MG63 (cell line): ENCODE results near the gene SLC4A2. TPM values are rescaled to one million over a fixed set of nuclear protein-coding genes. Genes with fewer than 3 reads are reported as not detected.

Experiments
- DNase-seq: peaks from one replicate; pipeline ENCODE4 v3.0.0-alpha.2; 2020
- H3K27me3 ChIP-seq: fragments of 250-450 bp; sonication (Bioruptor Pico); 2 replicates; pipeline ENCODE4 v1.5.1; 2020; ENCODE audit warnings: mild to moderate bottlenecking, moderate library complexity
- H3K36me3 ChIP-seq: fragments of 250-450 bp; sonication (Bioruptor Pico); 2 replicates; pipeline ENCODE4 v1.5.1; 2020; ENCODE audit warnings: mild to moderate bottlenecking, moderate library complexity
- H3K4me3 ChIP-seq: fragments of 250-450 bp; sonication (Bioruptor Pico); 2 replicates; pipeline ENCODE4 v1.5.1; 2020; ENCODE audit warnings: mild to moderate bottlenecking, moderate library complexity
- H3K9me3 ChIP-seq: fragments of 250-450 bp; sonication (Bioruptor Pico); 2 replicates; pipeline ENCODE4 v1.5.1; 2020; ENCODE audit warnings: mild to moderate bottlenecking, moderate library complexity
- total RNA-seq: library from RNA; depleted of rRNA; stranded (reverse); fragments of >200 nt; shearing (Covaris generic); gene quantifications from 2 replicates; pipeline ENCODE4 v1.2.3, GENCODE V29; 2014; ENCODE audit warnings: low replicate concordance

SLC4A2 gene
- total RNA-seq, 1 experiment from 2014 or later, result 81.5 TPM

- no peak for DNase-seq
- no peaks in the 10 kb centered on the region for H3K27me3 ChIP-seq
- no peaks in the 10 kb centered on the region; the same call in 1 of the 2 replicates for H3K36me3 ChIP-seq
- H3K9me3 ChIP-seq, result no peaks in the 10 kb centered on the region
- H3K4me3 ChIP-seq, result no peak overlapping the region
Observed at GRCh38 chr7:151110236-151110940, 51.0 kb downstream of the SLC4A2 start.

GRCh38 chr7:151110941-151111645 is 51.7 kb downstream of the SLC4A2 start:
- peak; percentile 46 for DNase-seq

GRCh38 chr7:151113344-151114150 is 54.2 kb downstream of the SLC4A2 start:
- DNase-seq, result peak; percentile 72
- no peaks in the 10 kb centered on the region for H3K9me3 ChIP-seq
- H3K4me3 ChIP-seq, result no peak overlapping the region
- no peaks in the 10 kb centered on the region for H3K27me3 ChIP-seq
- no peaks in the 10 kb centered on the region; the same call in 1 of the 2 replicates for H3K36me3 ChIP-seq

More at GRCh38 chr7:151110941-151111645, 51.7 kb downstream of the SLC4A2 start:
- Histone ChIP-seq H3K4me3 (no peak overlapping the region), H3K9me3 (no peaks in the 10 kb centered on the region), H3K36me3 (no peaks in the 10 kb centered on the region; the same call in 1 of the 2 replicates), H3K27me3 (no peaks in the 10 kb centered on the region)

GRCh38 chr7:151114151-151115090 is 55.0 kb downstream of the SLC4A2 start:
- Histone ChIP-seq H3K27me3 (no peaks in the 10 kb centered on the region), H3K9me3 (no peaks in the 10 kb centered on the region), H3K4me3 (no peak overlapping the region), H3K36me3 (no peaks in the 10 kb centered on the region; the same call in none of the 2 replicates)
- no peak for DNase-seq

GRCh38 chr7:151115121-151115835 is 55.9 kb downstream of the SLC4A2 start:
- no peak for DNase-seq
- H3K4me3 ChIP-seq, result no peak overlapping the region
- H3K36me3 ChIP-seq, result peaks cover 3% of the 10 kb centered on the region
- H3K9me3 ChIP-seq, result no peaks in the 10 kb centered on the region
- no peaks in the 10 kb centered on the region for H3K27me3 ChIP-seq

GRCh38 chr7:151115836-151116418 is 56.5 kb downstream of the SLC4A2 start:
- Histone ChIP-seq H3K4me3 (no peak overlapping the region), H3K9me3 (no peaks in the 10 kb centered on the region), H3K36me3 (peaks cover 3% of the 10 kb centered on the region), H3K27me3 (no peaks in the 10 kb centered on the region)
- DNase-seq, result no peak

- H3K36me3 ChIP-seq, result peaks cover 3% of the 10 kb centered on the region
- no peaks in the 10 kb centered on the region for H3K9me3 ChIP-seq
- H3K4me3 ChIP-seq, result no peak overlapping the region
- H3K27me3 ChIP-seq, result no peaks in the 10 kb centered on the region
- no peak for DNase-seq
Observed at GRCh38 chr7:151116603-151117440, 57.4 kb downstream of the SLC4A2 start.

GRCh38 chr7:151117565-151117964 is 58.2 kb downstream of the SLC4A2 start:
- H3K4me3 ChIP-seq, result no peak overlapping the region
- no peaks in the 10 kb centered on the region for H3K27me3 ChIP-seq

GRCh38 chr7:151118108-151119054 is 59.0 kb downstream of the SLC4A2 start:
- no peaks in the 10 kb centered on the region for H3K9me3 ChIP-seq
- no peaks in the 10 kb centered on the region for H3K27me3 ChIP-seq
- H3K4me3 ChIP-seq, result no peak overlapping the region
- peaks cover 3% of the 10 kb centered on the region for H3K36me3 ChIP-seq
- no peak for DNase-seq

More at GRCh38 chr7:151117565-151117964, 58.2 kb downstream of the SLC4A2 start:
- no peak for DNase-seq
- no peaks in the 10 kb centered on the region for H3K9me3 ChIP-seq
- peaks cover 3% of the 10 kb centered on the region for H3K36me3 ChIP-seq

- H3K4me3 ChIP-seq, result no peak overlapping the region
- no peaks in the 10 kb centered on the region for H3K27me3 ChIP-seq
- DNase-seq, result no peak
- peaks cover 6% of the 10 kb centered on the region for H3K36me3 ChIP-seq
- no peaks in the 10 kb centered on the region for H3K9me3 ChIP-seq
Observed at GRCh38 chr7:151119055-151119415, 59.6 kb downstream of the SLC4A2 start.

GRCh38 chr7:151119902-151120301 is 60.5 kb downstream of the SLC4A2 start:
- H3K27me3 ChIP-seq, result no peaks in the 10 kb centered on the region
- DNase-seq, result no peak
- no peaks in the 10 kb centered on the region for H3K9me3 ChIP-seq
- peaks cover 13% of the 10 kb centered on the region for H3K36me3 ChIP-seq
- H3K4me3 ChIP-seq, result no peak overlapping the region

- H3K9me3 ChIP-seq, result no peaks in the 10 kb centered on the region
- no peak overlapping the region for H3K4me3 ChIP-seq
- peaks cover 13% of the 10 kb centered on the region for H3K36me3 ChIP-seq
- DNase-seq, result no peak
- H3K27me3 ChIP-seq, result no peaks in the 10 kb centered on the region
Observed at GRCh38 chr7:151120896-151121295, 61.5 kb downstream of the SLC4A2 start.

- Histone ChIP-seq H3K9me3 (no peaks in the 10 kb centered on the region), H3K36me3 (peaks cover 13% of the 10 kb centered on the region), H3K4me3 (no peak overlapping the region), H3K27me3 (no peaks in the 10 kb centered on the region)
- DNase-seq, result no peak
Observed at GRCh38 chr7:151121380-151122170, 62.2 kb downstream of the SLC4A2 start.
